Measurements from ENCODE around the gene KIRREL3.

Gene KIRREL3

DNA sequence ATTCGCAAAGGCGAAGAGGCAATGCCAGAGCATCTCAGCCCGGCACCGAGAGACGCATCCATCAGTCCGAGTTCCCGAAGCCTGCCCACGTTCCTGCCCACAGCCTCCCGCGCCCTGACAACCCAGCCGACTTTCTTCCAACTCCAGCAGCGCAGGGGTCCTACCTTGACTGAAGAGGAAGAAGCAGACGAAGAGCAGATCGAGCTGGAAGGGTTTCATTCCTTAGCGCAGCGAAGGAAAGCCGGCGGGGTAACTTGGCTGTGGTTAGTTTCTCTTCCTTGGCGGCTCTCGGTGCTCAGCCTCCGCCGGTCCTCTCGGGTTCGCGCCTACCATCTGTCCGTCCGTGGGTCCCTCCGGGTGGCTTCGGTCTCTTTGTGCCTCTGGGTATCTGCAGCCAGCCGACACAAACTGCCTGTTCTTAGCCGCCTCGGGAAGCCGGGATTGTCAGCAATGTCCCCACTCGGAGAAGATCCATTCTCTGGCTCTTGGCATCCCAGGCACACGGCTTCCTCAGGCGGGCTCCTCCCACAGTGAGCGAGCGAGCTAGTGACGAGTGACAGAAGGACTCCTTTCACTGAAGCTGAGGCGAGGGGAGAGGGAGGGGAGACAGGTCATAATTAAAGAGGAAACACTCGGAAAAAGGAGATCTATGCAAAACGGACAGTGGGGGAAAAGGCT is at the start of gene KIRREL3:
TSS of gene KIRREL3 (minus strand) at position 480 of the 678 bp plus-strand sequence.
- DNase-seq, result no peak

DNA sequence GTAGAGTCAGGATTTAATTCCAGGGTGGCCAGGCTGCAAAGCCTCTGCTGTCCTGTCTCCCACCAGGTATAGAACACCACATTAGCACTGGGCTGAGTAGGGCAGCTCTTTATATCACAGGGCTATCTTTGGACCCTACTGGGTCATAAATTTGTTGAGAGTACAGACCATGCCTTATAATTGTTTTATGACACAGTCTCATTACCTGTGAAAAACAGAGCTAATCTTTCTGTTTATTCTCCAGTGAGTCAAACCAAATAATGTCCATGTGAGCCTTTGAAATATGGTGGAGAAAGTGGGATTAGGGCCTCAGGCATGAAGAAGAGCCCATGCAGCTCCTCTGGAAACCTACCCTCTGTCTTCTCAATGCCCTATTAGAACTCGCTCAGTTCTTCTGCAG is 49.6 kb upstream of the KIRREL3 start:
- no peak for DNase-seq

DNA sequence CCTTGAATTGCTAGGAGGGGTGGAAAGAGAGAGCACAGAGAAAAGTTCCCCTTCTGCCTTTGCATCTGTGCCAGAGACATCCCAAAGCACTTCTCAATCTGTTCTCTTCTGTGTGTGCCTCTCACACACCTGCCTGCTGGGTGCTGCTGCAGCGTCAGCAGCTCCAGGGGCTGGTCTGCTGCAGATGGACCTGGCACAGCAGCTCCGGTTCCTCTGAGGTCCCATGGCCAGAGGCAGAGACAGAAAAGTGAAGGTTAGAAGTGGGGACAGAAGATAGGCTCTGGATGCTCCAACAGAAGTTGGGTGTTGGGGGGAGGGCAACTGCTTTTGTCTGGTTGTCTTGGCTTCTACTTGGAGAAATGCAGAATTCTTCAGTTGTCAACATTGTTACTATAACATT is 48.9 kb upstream of the KIRREL3 start:
- DNase-seq, result no peak

DNA sequence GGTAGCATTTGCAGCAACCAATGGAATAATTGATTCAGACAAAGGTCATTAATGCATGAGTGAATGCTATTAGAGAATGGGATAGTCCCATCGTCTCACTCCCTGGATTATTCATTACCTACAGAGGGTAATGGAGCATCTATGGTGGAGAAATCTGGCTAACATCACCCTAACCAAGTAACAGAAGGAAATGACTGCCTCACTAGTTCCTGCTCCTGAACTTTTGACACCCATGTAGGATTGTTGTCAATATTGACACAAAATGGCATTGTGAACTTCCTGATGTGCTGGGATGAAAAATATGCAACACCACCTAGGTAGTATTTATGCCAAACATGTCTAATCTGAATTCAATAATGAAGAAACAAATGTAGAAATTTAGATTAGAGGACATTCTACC is 44.0 kb upstream of the KIRREL3 start:
- no peak for DNase-seq

DNA sequence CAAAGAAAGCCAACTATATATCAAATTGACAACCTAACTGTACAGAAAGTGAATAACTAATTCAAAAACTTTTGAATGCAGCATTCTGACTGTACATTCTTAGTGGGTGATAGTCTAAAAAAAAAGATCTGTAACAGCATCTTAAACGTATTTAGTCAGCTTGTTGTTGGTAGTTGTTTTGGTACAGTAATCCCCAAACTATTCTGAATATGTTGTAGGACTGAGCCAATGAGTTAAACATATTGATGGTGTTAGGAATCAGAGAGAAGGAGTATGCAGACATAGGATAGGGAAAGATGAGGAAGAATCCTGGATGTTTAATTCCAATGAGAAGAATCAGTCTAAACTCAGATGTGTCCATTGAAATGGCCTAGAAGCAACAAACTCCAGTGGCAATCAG is 41.9 kb upstream of the KIRREL3 start:
- no peak for DNase-seq

DNA sequence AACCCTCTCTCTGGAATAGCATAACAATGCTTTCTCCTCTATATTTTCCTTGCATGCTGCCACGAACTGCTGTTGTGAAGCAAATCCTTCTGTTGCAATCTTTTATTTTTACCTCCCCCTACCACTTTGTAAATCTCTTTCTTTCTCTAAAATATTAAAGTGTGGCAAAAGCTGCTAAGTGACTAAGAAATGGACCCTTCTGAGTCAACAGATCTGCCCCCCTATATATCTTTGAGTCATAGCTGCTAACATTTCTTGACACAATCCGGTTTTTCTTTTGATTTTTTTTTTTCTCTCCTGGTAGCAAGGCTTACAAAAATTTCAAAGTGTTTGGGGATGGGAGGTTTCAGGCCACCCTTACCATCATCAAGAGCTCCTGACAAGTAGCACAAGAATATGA is 39.0 kb upstream of the KIRREL3 start:
- DNase-seq, result no peak

DNA sequence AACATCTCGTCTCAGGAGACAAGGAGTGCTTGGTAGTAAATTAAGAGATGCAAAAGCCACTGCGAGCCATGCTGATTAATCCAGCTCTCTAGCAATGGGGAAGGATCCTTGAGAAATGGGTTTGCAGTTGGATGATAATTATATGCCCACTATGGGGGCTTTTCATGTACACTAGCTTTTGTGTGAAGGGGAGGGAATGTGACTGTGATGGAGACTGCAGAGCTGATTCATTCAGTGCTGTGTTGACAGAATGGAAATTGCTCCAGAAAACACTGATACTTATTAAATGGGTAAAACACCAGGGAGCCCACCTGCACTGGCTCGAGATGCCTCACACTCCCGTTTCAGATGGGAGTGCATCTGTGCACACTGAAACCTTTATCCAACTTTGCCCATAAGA is 37.0 kb upstream of the KIRREL3 start:
- DNase-seq, result no peak

DNA sequence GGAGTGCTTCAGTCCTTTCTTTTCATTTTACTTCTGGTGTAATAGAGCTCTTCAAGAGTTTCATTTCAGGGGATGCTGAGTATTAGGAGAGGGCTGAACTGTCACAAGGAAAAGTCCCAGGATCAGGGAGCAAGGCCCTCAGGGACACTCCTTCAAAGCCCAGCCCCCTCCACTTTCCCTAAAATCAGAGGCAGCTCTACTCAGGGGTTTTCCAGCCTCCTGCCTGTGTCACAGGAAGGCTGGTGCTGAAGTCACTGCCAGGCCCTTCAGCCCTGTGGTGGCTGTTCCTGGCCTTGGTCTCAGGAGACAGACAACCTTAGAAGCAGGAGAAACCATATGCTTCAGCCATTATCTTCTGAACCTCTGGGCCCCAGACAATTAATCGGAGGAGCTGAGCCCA is 36.4 kb upstream of the KIRREL3 start:
- DNase-seq, result no peak

DNA sequence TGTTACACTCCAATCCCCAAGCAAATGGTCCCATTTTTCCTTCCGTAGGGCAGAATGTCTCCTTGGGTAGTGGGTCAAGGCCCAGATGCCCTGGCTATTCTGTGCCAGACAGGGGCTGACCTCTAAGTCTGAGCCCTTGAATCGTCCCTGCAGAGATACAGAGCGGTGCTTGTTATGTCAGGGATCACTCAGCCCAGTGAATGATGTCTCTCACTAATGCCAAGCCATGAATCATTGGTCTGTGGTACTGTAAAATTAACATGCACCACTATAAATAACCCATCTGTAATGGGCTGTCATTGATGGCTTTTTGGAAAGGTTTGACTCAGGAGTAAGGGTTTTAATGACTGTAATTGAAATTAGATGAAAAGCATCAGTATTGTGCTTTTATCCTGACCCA is 35.3 kb upstream of the KIRREL3 start:
- DNase-seq, result no peak

DNA sequence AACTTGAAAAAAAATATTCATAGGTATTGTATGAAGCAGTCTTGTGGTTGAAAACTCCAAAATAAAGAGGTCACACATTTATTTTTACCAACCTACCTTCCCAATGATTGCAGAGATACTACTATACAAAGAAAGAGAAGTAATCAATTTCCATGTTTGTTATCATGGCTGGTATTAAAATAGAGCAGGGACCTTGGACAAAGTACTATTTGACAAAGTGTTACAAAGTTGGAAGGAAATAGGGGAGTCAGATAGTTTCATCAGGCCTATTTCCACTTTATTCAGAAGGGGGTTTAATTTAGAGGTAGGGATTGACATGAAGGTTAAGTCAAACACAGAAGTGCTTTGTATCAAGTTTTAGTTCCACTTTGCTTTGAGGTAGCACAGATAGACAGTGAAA is 34.4 kb upstream of the KIRREL3 start:
- DNase-seq, result no peak

DNA sequence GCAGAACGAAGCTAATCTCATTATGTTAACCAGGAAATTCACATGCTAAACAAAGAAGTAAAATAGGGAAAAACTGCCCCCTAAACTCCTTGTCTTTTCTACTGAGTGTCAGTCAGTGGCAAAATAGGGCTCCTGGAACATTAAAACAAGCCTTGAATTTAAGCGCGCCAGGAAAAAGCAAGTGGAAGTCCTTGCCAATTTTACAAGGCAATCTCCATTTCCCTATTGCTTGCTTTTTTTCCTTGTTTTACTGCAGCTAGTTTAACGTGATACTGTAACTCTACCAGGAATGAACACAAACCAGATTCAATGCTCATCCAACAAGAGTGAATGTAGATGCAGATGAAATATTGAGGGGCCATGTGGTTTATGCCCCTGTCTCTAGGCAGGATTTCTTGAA is 28.1 kb upstream of the KIRREL3 start:
- DNase-seq, result no peak

DNA sequence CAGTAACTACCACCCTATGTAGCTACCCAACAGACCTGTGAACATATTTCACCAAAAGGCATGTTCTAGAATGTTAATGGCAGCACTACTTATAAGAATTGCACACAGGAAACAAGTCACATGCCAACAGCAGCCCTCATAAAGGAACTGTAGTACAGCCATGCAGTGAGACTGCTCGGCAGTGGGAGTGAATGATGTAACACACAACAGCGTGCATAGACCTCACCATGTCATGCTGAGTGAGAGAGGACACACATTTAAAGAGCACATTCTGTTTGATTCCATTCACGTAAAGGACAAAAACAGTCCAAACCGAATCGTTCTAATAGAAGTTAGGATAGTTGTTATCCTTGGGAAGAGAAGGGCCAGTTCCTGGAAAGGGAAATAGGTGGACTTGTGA is 27.2 kb upstream of the KIRREL3 start:
- no peak for DNase-seq

DNA sequence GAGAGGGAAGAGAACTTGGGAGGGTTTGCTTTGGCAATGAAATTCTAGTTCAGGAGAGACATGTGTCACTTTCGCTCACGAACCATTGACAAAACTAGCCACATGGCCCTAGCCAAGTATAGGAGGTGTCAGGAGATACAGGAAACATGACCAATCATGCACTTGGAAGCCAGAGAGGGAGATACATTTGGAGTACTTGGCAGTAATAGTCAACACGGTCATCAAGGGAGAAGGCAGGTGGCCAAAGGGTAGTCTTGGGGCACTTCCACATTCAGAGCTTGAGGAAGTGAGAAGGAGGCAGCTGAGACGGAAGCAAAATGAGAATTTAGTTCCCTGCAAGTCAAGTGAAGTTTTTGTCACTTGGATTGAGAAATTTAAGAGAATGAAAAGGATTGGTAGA is 26.4 kb upstream of the KIRREL3 start:
- no peak for DNase-seq

DNA sequence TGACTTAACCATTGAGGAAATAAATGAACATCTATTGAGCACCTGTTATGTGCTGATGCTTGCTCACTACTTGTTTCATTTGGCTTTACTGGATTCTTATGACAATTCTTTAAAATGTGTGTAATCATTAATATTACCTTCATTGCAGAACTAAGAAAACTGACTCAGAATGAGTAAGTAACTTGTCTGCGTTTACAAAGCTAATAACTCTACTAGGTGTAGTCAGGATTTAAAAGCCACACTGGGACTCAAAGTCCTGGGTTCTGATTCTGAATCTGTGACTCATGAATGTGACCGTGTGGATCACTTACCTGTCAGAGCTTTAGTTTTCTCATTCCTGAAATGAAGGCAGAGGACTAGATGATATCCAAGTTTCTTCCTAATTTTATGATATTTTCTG is 23.4 kb upstream of the KIRREL3 start:
- no peak for DNase-seq

DNA sequence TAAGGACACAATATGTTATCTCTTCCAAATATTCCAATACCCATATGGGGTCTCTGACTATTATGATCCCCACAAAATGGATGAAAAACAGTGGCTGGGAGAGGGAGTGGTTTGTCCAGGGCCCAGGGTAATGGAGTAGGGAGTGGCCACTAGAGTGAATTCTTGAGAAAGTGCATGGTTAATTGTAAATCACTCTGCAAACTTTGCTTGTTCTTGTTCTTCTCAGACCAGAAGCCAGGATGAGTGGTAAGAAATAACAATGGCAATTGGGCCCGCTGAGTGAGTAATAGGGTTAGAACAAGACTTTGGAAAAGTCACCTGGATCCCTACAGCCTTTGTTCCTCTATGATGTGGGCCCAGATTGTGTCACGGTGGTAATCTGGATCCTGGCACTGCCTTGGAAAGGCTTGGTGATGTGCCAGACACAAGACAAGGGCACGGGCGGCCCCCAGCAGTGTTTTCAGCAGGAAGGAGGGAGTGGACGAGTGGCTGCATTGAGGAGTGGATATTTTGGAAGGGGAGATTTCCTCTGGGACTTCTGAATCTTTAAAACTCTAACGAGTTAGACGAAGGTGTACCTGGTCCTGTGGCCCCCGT is 18.2 kb upstream of the KIRREL3 start:
- DNase-seq, result no peak

DNA sequence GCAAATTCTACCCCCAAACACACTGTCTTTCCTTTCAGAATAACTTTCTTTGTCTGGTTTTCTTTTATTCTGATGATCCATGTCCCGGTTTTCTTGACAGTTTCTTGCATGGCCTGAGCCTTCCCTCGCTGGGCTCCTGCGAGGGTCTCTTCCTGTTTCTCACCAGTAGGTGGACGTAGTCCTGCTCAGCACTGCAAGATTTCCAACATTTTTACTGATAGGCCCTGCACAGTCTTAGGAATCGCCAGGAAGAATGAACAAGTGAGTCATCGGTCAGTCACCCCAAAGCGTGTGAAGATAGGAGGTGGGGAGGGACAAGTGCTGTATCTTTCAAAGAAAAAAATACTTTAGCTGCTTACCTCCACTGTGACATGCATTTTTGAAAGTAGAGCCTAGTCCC is 16.9 kb upstream of the KIRREL3 start:
- no peak for DNase-seq

DNA sequence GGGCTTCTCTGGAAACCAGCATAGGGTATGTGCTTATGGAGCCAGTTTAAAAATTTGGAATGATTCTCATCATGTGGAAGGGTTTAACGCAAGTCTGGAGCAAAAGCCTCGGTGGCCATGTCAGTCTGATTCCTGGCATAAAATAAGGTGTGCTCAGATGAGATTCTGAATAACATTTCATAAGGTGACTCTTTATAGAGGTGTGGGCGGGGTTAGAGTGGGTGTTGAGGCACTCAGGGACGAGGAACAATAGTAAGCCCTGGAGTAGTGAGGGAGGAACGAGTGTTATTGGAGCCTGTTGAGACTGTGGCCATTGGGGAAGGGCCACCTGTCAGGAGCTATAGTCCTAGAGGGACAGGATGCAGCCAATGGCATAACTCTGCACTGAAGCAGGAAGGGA is 13.0 kb upstream of the KIRREL3 start:
- no peak for DNase-seq

DNA sequence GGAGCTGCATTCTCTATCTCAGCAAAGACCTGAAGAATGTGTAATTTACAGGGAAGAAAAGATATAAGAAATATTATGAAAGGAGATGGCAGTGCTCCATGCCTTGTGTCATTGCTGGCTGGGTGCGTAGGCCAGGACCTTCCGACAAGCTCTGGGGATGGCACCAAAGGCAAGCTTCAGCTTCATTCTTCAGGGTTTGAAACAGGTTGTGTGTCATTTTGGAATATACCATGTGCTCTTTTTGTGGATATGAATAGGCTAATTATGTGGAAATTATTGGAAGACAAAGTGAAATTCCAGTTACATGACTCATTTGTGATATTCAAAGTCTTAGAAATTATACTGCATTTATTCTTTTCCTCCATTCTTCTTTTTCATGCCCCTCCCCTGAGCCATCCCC is 5.7 kb upstream of the KIRREL3 start:
- no peak for DNase-seq

DNA sequence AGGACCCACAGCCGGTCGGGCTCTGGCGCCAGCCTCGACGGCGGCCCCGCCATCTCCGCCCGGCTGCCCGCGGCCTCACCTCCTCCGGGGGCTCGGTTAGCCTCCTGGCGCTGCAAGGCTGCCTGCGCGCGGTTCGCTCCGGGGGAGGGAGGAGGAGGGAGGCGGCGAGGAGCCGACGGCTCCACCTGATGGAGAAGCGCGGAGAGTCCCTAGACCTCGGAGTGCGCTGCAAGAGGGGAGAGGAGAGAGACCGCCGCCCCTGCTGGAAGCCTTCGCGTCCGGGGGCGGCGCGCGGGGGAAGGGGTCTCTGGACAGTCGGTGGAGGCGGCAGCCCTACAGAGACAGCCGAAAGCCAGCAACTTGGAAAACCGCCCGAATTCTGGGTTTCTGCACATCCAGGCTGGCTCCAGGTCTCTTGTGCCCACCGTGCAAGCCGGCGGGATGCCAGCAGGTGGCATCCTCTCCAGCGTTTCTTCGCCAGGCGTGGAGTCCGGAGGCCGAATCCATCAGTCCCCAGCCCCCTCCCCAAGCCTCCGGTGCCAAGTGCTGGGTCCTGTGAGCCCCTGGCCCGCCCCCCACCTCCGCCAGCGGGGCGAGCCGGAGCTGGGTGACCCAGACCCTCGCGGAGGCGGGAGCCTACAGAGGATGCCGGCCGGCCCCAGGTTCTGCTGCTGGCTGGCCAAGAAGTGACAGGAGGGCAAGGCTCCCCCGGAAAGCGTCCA is 2.9 kb upstream of the KIRREL3 start:
- no peak for DNase-seq

DNA sequence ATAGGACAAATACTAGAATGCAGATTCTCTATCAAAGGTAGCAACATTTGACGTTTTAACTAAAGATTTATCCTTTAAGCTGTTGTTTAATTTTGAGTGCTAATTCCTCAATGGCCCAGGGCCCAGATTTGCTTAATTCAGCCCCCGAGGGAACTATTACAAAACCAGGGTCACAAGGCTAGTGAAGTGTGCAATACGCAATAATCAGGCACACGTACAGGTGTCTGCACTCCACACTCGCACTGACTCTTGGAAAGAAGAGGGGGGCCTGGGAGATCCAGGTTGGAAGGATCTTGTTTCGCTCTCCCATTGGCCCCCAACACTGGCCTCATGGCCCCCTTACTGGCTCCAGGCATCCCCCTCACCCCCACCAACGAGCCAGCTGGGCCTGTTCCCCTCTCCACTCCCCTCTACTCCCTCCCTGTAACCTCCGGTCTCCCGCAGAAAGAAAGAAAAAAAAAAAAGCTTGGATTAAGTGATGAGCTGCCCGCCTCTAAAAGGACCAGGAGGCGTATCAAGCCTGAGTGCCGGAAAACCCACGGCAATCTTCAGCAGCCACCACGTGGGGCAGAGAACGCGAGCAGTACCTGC is 2.2 kb upstream of the KIRREL3 start:
- no peak for DNase-seq

DNA sequence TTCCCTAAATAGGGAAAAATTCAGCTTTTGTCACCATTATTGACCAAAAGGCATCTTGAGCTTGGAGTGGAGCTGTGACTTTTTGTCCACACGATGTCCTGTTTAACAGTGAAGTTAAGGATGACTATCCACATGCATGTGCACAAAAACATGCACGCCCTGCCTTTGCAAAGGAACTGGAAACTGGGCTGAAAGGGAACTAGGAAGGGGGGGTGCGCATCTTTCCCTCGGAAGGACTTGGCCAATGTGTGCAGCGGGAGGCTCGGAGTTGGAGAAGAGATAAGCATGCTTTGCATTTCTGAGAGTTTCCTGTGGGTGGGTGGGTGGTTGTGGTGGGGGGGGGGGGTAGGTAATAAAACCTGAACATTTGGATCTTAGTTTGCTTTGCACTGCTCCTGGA is 411 bp upstream of the KIRREL3 start:
- DNase-seq, result no peak

DNA sequence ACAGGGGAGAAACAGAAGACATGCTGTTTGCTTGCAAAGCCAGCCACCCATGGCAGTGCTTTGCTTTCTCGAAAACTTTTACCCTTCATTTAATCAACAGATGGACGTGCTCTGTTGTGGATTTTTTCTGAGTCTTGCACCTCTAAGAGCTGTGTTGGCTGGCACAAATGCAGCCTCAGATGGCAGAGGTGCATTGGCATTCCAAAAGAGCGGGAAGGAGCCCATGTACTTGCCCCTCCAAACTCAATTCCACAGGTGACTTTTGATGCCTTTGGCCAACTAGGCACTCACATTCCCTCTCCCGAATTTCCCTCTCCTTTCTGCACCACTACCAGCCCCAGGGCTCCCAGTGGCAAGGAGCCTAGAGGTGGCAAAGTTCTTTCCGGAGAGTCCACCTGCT is 1.2 kb downstream of the KIRREL3 start:
- DNase-seq, result no peak

DNA sequence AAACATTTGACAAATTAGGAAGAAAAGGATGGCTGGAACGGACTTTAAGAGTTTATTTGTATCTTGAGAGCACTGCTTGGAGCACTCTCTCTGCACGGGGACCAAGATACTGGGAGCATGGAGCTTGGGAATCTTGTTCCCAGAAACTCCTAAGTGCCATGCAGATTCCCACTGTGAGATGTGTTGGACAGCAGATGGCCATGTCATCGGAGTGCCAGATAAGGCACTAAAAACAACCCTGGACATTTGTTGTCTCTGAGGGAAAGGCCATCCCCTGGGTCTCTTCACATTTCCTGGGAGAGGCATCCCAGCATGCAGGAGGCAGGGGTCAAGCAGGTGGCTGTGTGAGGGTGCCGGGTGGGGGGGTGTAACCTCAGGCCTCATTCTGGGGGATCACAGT is 2.9 kb downstream of the KIRREL3 start:
- DNase-seq, result no peak

DNA sequence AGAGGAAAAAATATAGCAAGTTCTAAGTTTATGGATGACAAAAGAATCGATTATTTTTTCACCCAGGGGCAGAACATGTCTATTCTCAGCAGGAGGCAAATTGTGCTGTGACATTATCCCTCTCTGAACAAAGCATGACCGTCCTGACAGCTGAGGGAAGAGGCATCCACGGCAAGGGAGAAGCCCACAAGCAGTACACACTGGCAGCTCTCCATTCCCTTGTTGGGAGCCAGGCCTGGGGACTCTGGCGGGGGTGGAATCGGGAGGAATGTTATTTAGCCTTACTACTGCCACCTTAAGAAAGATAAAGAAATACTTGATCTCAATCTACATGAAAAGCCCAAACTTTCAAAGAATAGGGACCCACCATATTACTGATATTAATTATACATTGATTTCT is 3.4 kb downstream of the KIRREL3 start:
- no peak for DNase-seq

Data from activated CD4-positive, alpha-beta T cell treated with anti-CD3 and anti-CD28 coated beads for 4 hours (primary cell).